GM18499 (cell line): ENCODE results near the gene APOO.
A peak's percentile ranks its signal among the peaks of the same experiment; 100 is the strongest.

Experiments used
- ATAC-seq: cut with Tn5 transposase; IDR thresholded peaks from one replicate; pipeline ENCODE4 v1.9.1; 2021; ENCODE audit warnings: moderate number of reproducible peaks; ENCODE audit not compliant: insufficient read depth, unreplicated experiment

APOO gene

GRCh38 chrX:23907498-23908218 lies at the start of gene APOO, which contains the start of gene CXorf58:
APOO (minus strand) TSS chrX:23907938; CDS start chrX:23907702, 236 bp downstream.
CXorf58 (plus strand) TSS chrX:23908006; CDS start chrX:23910303, 2,297 bp downstream.
- peak; percentile 75 for ATAC-seq

GRCh38 chrX:23954396-23954795 lies 46.7 kb upstream of the APOO start:
- no peak for ATAC-seq

GRCh38 chrX:23953908-23954269 lies 46.2 kb upstream of the APOO start:
- no peak for ATAC-seq

GRCh38 chrX:23952984-23953907 lies 45.5 kb upstream of the APOO start:
- ATAC-seq, result peak; percentile 76

- ATAC-seq, result no peak
Observed at GRCh38 chrX:23952391-23952790, 44.7 kb upstream of the APOO start.

GRCh38 chrX:23945206-23945605 lies 37.5 kb upstream of the APOO start:
- no peak for ATAC-seq

GRCh38 chrX:23944234-23944633 lies 36.5 kb upstream of the APOO start:
- no peak for ATAC-seq

GRCh38 chrX:23939203-23939602 lies 31.5 kb upstream of the APOO start:
- ATAC-seq, result no peak

GRCh38 chrX:23938690-23939089 lies 31.0 kb upstream of the APOO start:
- no peak for ATAC-seq

GRCh38 chrX:23937100-23937499 lies 29.4 kb upstream of the APOO start:
- no peak for ATAC-seq

GRCh38 chrX:23936180-23936579 lies 28.4 kb upstream of the APOO start:
- ATAC-seq, result no peak

- no peak for ATAC-seq
Observed at GRCh38 chrX:23935106-23935505, 27.4 kb upstream of the APOO start.

GRCh38 chrX:23932046-23932445 lies 24.3 kb upstream of the APOO start:
- no peak for ATAC-seq

- no peak for ATAC-seq
Observed at GRCh38 chrX:23930894-23931604, 23.3 kb upstream of the APOO start.

- no peak for ATAC-seq
Observed at GRCh38 chrX:23926015-23926414, 18.3 kb upstream of the APOO start.

- no peak for ATAC-seq
Observed at GRCh38 chrX:23919706-23920320, 12.1 kb upstream of the APOO start.

- no peak for ATAC-seq
Observed at GRCh38 chrX:23919148-23919547, 11.4 kb upstream of the APOO start.

- ATAC-seq, result no peak
Observed at GRCh38 chrX:23911126-23911835, 3.5 kb upstream of the APOO start.

GRCh38 chrX:23908219-23909004 lies 674 bp upstream of the APOO start:
- ATAC-seq, result no peak
